HFF-Myc (cell line): Measurements from ENCODE around the gene NOX5.

Experiments used
- DNase-seq: peaks from one replicate; pipeline ENCODE4 v3.0.0-alpha.2; 2011; ENCODE audit warnings: low read depth; ENCODE audit errors: extremely low read depth
- H3K4me3 ChIP-seq: replicated peaks from 2 replicates; pipeline ENCODE4 v1.5.1; 2011; ENCODE audit warnings: low read depth, mild to moderate bottlenecking, control low read depth, low read length
- CTCF ChIP-seq: IDR thresholded peaks from 2 replicates; pipeline ENCODE4 v1.5.1; 2012; ENCODE audit warnings: mild to moderate bottlenecking, low read depth, low read length, control low read depth; ENCODE audit errors: missing control alignments

Gene NOX5

GRCh38 chr15:69074843-69075224, 60.3 kb downstream of the NOX5 start:
- DNase-seq = no peak
- no peak for TF ChIP-seq CTCF
- peak overlapping the region; percentile 55 for H3K4me3 ChIP-seq

GRCh38 chr15:69075440-69075839, 60.9 kb downstream of the NOX5 start:
- no peak for DNase-seq
- no peak for TF ChIP-seq CTCF
- H3K4me3 ChIP-seq = no peak overlapping the region

GRCh38 chr15:69076756-69077155, 62.3 kb downstream of the NOX5 start:
- H3K4me3 ChIP-seq = no peak overlapping the region
- DNase-seq = no peak
- TF ChIP-seq CTCF = no peak

- DNase-seq = no peak
- no peak for TF ChIP-seq CTCF
- no peak overlapping the region for H3K4me3 ChIP-seq
Observed at GRCh38 chr15:69078638-69079037, 64.1 kb downstream of the NOX5 start.

GRCh38 chr15:69080295-69081248, 66.1 kb downstream of the NOX5 start:
- TF ChIP-seq CTCF = no peak
- no peak for DNase-seq
- H3K4me3 ChIP-seq = no peak overlapping the region

- no peak overlapping the region for H3K4me3 ChIP-seq
- TF ChIP-seq CTCF = no peak
- DNase-seq = peak; percentile 26
Observed at GRCh38 chr15:69081310-69082004, 67.0 kb downstream of the NOX5 start.
